Astrocyte of the cerebellum (primary cell): ENCODE data around the gene APOBEC4.
"Not testable (repeated sequence)": the region's sequence is repeated elsewhere in the genome, so short reads cannot be mapped to it uniquely, and the experiment has no call there.

ENCODE experiments used
- DNase-seq: peaks from one replicate; pipeline ENCODE4 v3.0.0-alpha.2; 2011; ENCODE audit warnings: low read depth
- H3K4me3 ChIP-seq: 2 replicates; pipeline ENCODE4 v1.5.1; 2011; ENCODE audit warnings: mild to moderate bottlenecking, low read depth, low read length, moderate library complexity
- in situ Hi-C: cut with HindIII; loops from 2 replicates; pipeline ENCODE4 v1.10.0; 2017; ENCODE audit warnings: low sequenced_read_pairs
- TF ChIP-seq, protein P1 (sequence below): IDR thresholded peaks from 2 replicates; pipeline ENCODE4 v1.5.1; 2012; ENCODE audit warnings: low read length, low read depth, moderate library complexity, mild to moderate bottlenecking; ENCODE audit errors: missing control alignments

APOBEC4 gene

GRCh38 chr1:183619781-183620180, 33.3 kb downstream of the APOBEC4 start:
- TF ChIP-seq, protein P1, sequence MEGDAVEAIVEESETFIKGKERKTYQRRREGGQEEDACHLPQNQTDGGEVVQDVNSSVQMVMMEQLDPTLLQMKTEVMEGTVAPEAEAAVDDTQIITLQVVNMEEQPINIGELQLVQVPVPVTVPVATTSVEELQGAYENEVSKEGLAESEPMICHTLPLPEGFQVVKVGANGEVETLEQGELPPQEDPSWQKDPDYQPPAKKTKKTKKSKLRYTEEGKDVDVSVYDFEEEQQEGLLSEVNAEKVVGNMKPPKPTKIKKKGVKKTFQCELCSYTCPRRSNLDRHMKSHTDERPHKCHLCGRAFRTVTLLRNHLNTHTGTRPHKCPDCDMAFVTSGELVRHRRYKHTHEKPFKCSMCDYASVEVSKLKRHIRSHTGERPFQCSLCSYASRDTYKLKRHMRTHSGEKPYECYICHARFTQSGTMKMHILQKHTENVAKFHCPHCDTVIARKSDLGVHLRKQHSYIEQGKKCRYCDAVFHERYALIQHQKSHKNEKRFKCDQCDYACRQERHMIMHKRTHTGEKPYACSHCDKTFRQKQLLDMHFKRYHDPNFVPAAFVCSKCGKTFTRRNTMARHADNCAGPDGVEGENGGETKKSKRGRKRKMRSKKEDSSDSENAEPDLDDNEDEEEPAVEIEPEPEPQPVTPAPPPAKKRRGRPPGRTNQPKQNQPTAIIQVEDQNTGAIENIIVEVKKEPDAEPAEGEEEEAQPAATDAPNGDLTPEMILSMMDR, result no peak
- H3K4me3 ChIP-seq, result no peak overlapping the region
- no peak for DNase-seq
- in situ Hi-C loops, result no loop called here

DNA sequence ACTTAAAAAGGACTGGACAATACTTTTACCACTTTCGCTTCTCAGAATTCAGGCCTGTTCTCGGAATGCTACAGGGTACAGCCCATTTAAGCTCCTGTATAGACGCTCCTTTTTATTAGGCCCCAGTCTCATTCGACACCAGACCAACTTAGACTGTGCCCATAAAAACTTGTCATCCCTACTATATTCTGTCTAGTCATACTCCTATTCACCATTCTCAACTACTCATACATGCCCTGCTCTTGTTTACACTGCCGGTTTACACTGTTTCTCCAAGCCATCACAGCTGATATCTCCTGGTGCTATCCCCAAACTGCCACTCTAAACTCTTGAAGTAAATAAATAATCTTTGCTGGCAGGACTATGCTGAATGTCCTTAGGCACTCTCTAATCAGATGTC, 34.9 kb downstream of the APOBEC4 start:
- in situ Hi-C loops, DNase-seq, H3K4me3 ChIP-seq: not testable (repeated sequence)

- DNase-seq, H3K4me3 ChIP-seq, in situ Hi-C loops: not testable (repeated sequence)
These were observed 40.1 kb downstream of the APOBEC4 start for GRCh38 chr1:183612975-183613374.

DNA sequence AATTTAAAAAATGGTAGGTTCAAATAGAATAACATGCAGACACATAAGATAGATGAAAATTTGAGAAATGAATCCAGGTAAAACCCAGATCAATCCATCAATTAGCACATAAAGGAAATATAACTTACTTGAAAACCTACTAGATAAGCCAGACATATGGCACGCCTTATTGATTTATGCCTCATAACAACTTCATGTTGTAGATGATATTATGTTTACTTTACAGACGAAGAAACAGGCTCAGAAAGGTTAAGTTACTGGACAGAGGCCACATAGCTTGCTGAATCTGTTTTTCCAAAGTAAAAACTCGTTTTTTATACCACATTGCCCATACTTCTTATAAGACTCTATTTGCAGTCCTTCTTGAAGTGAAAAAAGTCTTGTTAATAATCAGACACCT, 40.7 kb downstream of the APOBEC4 start:
- in situ Hi-C loops, result no loop called here
- no peak overlapping the region for H3K4me3 ChIP-seq
- no peak for DNase-seq
- TF ChIP-seq, protein P1, result no peak

DNA sequence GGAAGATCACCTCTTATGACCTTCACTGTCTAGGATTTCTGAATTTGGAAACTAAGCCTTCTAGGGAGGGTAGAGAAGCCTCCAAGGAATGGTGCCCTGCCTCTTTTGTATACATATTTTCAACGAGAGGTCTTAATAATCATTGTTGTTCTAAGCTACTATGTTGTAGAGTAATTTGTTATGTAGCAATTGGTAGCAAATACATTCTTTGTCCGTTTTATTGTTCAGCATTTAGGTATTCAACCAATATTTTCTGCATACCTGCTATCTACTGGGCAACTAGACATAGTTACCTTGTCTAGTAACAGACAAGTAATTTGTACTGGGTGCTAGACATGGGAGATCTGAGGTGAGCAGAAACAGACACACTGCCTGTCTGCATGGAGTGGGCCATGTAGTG, 42.1 kb downstream of the APOBEC4 start:
- no peak overlapping the region for H3K4me3 ChIP-seq
- in situ Hi-C loops, result no loop called here
- TF ChIP-seq, protein P1, result no peak
- no peak for DNase-seq

DNA sequence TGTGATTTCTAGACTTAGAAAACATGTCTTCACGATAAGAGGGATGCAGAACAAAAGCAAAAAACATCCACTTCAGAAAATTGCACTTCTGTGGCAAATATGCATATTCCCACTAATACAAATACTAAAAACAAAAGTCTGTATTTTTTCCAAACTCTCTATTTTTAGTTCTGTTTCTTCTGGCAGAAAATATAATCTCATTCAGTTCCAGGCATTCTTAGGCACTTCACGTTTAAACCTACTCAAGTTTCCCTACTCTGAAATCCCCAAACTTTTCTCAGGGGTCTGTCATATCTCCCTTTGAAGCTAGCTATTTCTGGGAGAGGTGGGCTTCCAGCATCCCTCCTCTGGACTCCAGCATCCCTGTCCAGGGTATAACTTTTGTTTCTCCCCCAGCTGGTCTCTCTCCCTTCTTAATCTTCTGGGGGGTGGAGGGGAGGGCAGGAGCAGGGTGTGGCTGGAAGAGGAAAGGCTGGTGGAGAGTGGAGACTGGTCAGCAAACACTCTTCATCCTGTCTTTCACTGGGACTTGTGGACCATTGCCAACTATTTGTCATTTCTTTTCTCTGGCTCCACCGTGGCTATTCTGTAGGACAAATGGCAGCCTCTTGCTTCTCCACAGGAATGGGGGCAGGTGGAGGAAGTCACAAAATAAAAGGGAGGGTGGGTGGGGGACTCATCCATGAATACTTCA, 43.2 kb downstream of the APOBEC4 start:
- TF ChIP-seq, protein P1, result no peak
- H3K4me3 ChIP-seq, result no peak overlapping the region
- DNase-seq, result no peak
- in situ Hi-C loops, result no loop called here

DNA sequence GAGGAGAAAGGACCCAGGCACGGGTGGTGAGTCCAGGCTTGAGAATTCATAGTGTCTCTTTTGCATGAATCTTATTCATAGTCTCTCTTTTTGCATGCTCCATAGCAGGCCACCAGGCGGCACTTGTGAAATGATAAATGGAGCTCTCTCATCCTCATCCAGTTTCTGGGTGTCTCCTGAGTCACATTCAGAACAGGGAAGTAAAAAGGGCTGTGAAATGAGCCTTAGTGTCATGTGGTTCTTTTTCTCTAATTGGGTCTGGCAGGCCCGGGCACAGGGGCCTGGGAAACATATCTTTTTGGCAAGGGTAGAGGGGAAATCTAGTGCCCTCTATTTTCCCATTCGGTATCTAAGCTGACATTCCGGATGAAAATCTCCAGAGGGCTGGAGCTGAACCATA, 43.8 kb downstream of the APOBEC4 start:
- H3K4me3 ChIP-seq, result no peak overlapping the region
- in situ Hi-C loops, result no loop called here
- TF ChIP-seq, protein P1, result peak; percentile 56
- no peak for DNase-seq
